Right lobe of liver (tissue), 6 donors: Measurements from ENCODE around the gene SLC12A9. TPM values are rescaled to one million over a fixed set of nuclear protein-coding genes. Genes with fewer than 3 reads are reported as not detected.

Experiments used
- ATAC-seq, 4 donors: fragments of 200-7000 bp; cut with Tn5 transposase; one replicate each; pipeline ENCODE4 v1.9.1; 2020; ENCODE audit warnings: mild to moderate bottlenecking in 4 of 4, moderate library complexity in 4 of 4
- DNase-seq, 3 donors: peaks; one replicate each; pipeline ENCODE4 v3.0.0-alpha.2; 2020
- H3K27ac ChIP-seq, 3 donors: fragments of 200-600 bp; one replicate each; pipeline ENCODE4 v1.8.0; 2022
- H3K27me3 ChIP-seq, 2 donors: fragments of 200-600 bp; one replicate each; pipeline ENCODE4 v1.8.0; 2022
- H3K36me3 ChIP-seq, 4 donors: fragments of 200-600 bp; sonication (generic) in 1 of 4; one replicate each; pipeline versions ENCODE4 v1.5.1 to v1.8.0; 2017 to 2022; ENCODE audit warnings: control low read depth in 1 of 4
- H3K4me1 ChIP-seq, 4 donors: fragments of 200-600 bp; sonication (generic) in 1 of 4; one replicate each; pipeline versions ENCODE4 v1.5.1 to v1.8.0; 2017 to 2022; ENCODE audit warnings: control low read depth in 1 of 4
- H3K4me3 ChIP-seq, 3 donors: fragments of 200-600 bp; one replicate each; pipeline ENCODE4 v1.8.0; 2022
- H3K9me3 ChIP-seq, 4 donors: fragments of 200-600 bp; sonication (generic) in 1 of 4; one replicate each; pipeline versions ENCODE4 v1.5.1 to v1.8.0; 2017 to 2022; ENCODE audit warnings: control low read depth in 1 of 4
- CTCF ChIP-seq, 4 donors: fragments of 200-600 bp in 3 of 4; fragments of 450-650 bp in 1 of 4; IDR thresholded peaks; one replicate each; pipeline versions ENCODE4 v1.5.1 to v1.8.0; 2016 to 2022; ENCODE audit warnings: antibody characterized with exemption in 4 of 4, mild to moderate bottlenecking in 2 of 4
- POLR2A ChIP-seq: fragments of 450-650 bp; IDR thresholded peaks from one replicate; pipeline ENCODE4 v1.6.1; 2017; ENCODE audit warnings: antibody characterized with exemption, mild to moderate bottlenecking
- WGBS: methylation state at CpG from one replicate; pipeline ENCODE4 v1.1.6; 2018; ENCODE audit warnings: low coverage, low lambda C conversion rate; ENCODE audit not compliant: insufficient coverage; ENCODE audit errors: missing lambda C conversion rate; 5-methylcytosine and 5-hydroxymethylcytosine counted together
- intact Hi-C, 2 donors: fragments of 100-400 bp; cut with DNase I; formaldehyde crosslinking; loops; one replicate each; pipeline versions ENCODE4 v1.11.2 to v1.14.1; 2022
- microRNA-seq, 2 donors: library from miRNA; unstranded; fragments of <30 nt; microRNA quantifications; one replicate each; pipeline ENCODE4, GENCODE V29; 2019 to 2020
- small RNA-seq, 2 experiments: library from RNA; depleted of rRNA; stranded (forward); fragments of <200 nt; gene quantifications; one replicate each; pipeline ENCODE3, GENCODE V24; 2016
- total RNA-seq, 6 experiments: library from RNA; depleted of rRNA in 2 of 6; stranded (reverse); fragments of >200 nt in 2 of 6; fragmentation: NEBNext Ultra II Directional in 3 of 6; extraction: Animal tissue kit (Norgen Biotek cat#: 25700) in 3 of 6; gene quantifications; one replicate each; pipeline versions ENCODE4 v1.1.0 to v1.2.4, GENCODE V29; 2016 to 2023
- donor health status: DM: no; HTN: yes; CAD: no.
- donor health status: DM: no; HTN: no; CAD: no.
- donor health status: DM: no; HTN: no; CAD: no.
- donor health status: DM: no; HTN: yes; CAD: no.
- donor health status: DM: no; HTN: yes; CAD: no.

The SLC12A9 gene
- total RNA-seq, 6 experiments from 2014 or later: 7.1 to 10.6 (median 9.2) TPM

GRCh38 chr7:100914208-100914878 is 61.8 kb downstream of the SLC12A9 start:
- no peaks in the 10 kb centered on the region for H3K36me3 ChIP-seq
- 29% methylated on average over 15 of the region's 15 CpGs for WGBS

DNA sequence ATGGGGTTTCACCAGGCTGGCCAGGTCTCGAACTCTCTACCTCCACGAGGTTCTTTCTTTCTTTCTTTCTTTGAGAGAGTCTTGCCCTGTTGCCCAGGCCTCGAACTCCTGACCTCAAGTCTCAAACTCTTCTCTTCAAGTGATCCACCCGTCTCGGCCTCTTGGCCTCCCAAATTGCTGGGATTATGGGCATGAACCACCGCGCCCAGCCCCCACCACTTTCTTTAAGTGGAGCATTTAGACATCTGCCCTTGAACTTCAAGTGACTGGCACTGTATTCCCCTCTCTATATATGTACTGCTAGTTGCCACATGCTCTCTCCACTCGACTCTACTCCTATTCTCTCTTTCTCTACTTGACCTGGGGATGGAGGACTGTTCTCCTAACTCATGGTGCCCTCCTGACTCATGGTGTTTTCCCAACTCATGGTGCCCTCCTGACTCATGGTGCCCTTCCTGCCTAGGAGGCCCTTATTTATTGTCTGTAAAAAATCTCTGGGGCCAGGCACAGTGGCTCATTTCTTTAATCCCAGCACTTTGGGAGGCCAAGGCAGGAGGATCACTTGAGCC is 62.5 kb downstream of the SLC12A9 start:
- Histone ChIP-seq H3K27me3 (no peaks in the 10 kb centered on the region), H3K4me3 (no peak overlapping the region), H3K4me1 (peaks cover 0 to 34% (median 14%) of the 10 kb centered on the region in 4 donors), H3K27ac (peak overlapping the region; percentile 62 to 66 (median 65)), H3K9me3 (no peaks in the 10 kb centered on the region), H3K36me3 (no peaks in the 10 kb centered on the region)
- peak in 1 of 4 donors; percentile 50 for ATAC-seq
- no peak for TF ChIP-seq POLR2A
- no peak for TF ChIP-seq CTCF (IDR thresholded peaks at IDR 0.05)
- 81% methylated on average over 5 of the region's 8 CpGs for WGBS
- intact Hi-C loops: no loop called here
- DNase-seq: no peak

More at GRCh38 chr7:100914208-100914878, 61.8 kb downstream of the SLC12A9 start:
- peak; percentile 86 to 98 (median 93) for DNase-seq
- Histone ChIP-seq H3K4me1 (peaks cover 0 to 34% (median 14%) of the 10 kb centered on the region in 4 donors), H3K27ac (peak overlapping the region; percentile 62 to 71 (median 66)), H3K9me3 (no peaks in the 10 kb centered on the region), H3K27me3 (no peaks in the 10 kb centered on the region), H3K4me3 (no peak overlapping the region)
- intact Hi-C loops: no loop called here
- TF ChIP-seq CTCF (IDR thresholded peaks at IDR 0.05) (peak in 1 of 4 donors; percentile 18), POLR2A (no peak)
- peak; percentile 89 to 97 (median 92) for ATAC-seq

Small RNAs within 50 kb of the gene (microRNA-seq; reads per million reads assigned to microRNA genes)
- 0 to 0.58 reads per million in 2 donors for gene MIR6875

Small RNAs within 50 kb of the gene (small RNA-seq; reads per million reads assigned to genes)
- gene RN7SL549P (0 reads per million in 2 experiments), gene RN7SL750P (0 reads per million in 2 experiments)

Other genes with a start within 250 kb of the SLC12A9 start
- gene MOSPD3, start 240.2 kb upstream of the SLC12A9 start, total RNA-seq: 10 to 100 TPM in 5 of 6 experiments, 1 to 10 TPM in 1; 8.6 to 19.3 (median 13.9) TPM
- gene TFR2, start 211.2 kb upstream of the SLC12A9 start, total RNA-seq: 100 to 1,000 TPM; 413 to 669 (median 501) TPM
- gene ACTL6B, start 196.3 kb upstream of the SLC12A9 start, total RNA-seq: not detected
- gene GNB2, start 179.0 kb upstream of the SLC12A9 start, total RNA-seq: 100 to 1,000 TPM in 3 of 6 experiments, 10 to 100 TPM in 3; 75.6 to 133 (median 106) TPM
- 10 to 100 TPM in 4 of 6 experiments, 1 to 10 TPM in 2; 6.6 to 25.1 (median 15.5) TPM for gene GIGYF1, start 158.5 kb upstream of the SLC12A9 start, total RNA-seq
- 10 to 100 TPM; 13.0 to 52.2 (median 29.2) TPM for gene POP7, start 146.6 kb upstream of the SLC12A9 start, total RNA-seq
- 10 to 100 TPM in 3 of 6 experiments, 1 to 10 TPM in 1, under 1 TPM in 2; 0.20 to 84.5 (median 12.7) TPM for gene EPO, start 132.2 kb upstream of the SLC12A9 start, total RNA-seq
- gene ZAN, start 119.1 kb upstream of the SLC12A9 start, total RNA-seq: under 1 TPM in 2 of 6 experiments, not detected in 4; 0.02 to 0.31 TPM
- gene EPHB4, start 25.2 kb upstream of the SLC12A9 start, total RNA-seq: 10 to 100 TPM; 23.9 to 43.7 (median 36.8) TPM
- gene TRIP6, start 14.7 kb downstream of the SLC12A9 start, total RNA-seq: 10 to 100 TPM; 21.4 to 58.6 (median 43.2) TPM
- 10 to 100 TPM; 22.4 to 65.7 (median 49.1) TPM for gene SRRT, start 22.4 kb downstream of the SLC12A9 start, total RNA-seq
- 1 to 10 TPM; 1.0 to 3.4 (median 2.1) TPM for gene UFSP1, start 37.0 kb downstream of the SLC12A9 start, total RNA-seq
- gene ACHE, start 43.2 kb downstream of the SLC12A9 start, total RNA-seq: 1 to 10 TPM in 5 of 6 experiments, under 1 TPM in 1; 0.59 to 6.0 (median 3.0) TPM
- 10 to 100 TPM in 3 of 6 experiments, 1 to 10 TPM in 3; 3.2 to 12.8 (median 8.9) TPM for gene MUC3A, start 96.8 kb downstream of the SLC12A9 start, total RNA-seq
- not detected for gene MUC12, start 116.9 kb downstream of the SLC12A9 start, total RNA-seq
- not detected for gene MUC17, start 167.4 kb downstream of the SLC12A9 start, total RNA-seq
- 10 to 100 TPM in 5 of 6 experiments, 1 to 10 TPM in 1; 9.2 to 19.7 (median 17.6) TPM for gene TRIM56, start 232.8 kb downstream of the SLC12A9 start, total RNA-seq